Activated effector memory CD4-positive, alpha-beta T cell treated with anti-CD3 and anti-CD28 coated beads, Interleukin-2, amount 50 U/mL, for 16 hours (primary cell): ENCODE results near the gene NEURL1.

Experiments
- DNase-seq: peaks from one replicate; pipeline ENCODE4 v3.0.0-alpha.2; 2020

NEURL1 gene

GRCh38 chr10:103547391-103547946 is 54.0 kb downstream of the NEURL1 start:
- DNase-seq = no peak

- DNase-seq = no peak
Measured at GRCh38 chr10:103548006-103548405, 54.5 kb downstream of the NEURL1 start.

DNA sequence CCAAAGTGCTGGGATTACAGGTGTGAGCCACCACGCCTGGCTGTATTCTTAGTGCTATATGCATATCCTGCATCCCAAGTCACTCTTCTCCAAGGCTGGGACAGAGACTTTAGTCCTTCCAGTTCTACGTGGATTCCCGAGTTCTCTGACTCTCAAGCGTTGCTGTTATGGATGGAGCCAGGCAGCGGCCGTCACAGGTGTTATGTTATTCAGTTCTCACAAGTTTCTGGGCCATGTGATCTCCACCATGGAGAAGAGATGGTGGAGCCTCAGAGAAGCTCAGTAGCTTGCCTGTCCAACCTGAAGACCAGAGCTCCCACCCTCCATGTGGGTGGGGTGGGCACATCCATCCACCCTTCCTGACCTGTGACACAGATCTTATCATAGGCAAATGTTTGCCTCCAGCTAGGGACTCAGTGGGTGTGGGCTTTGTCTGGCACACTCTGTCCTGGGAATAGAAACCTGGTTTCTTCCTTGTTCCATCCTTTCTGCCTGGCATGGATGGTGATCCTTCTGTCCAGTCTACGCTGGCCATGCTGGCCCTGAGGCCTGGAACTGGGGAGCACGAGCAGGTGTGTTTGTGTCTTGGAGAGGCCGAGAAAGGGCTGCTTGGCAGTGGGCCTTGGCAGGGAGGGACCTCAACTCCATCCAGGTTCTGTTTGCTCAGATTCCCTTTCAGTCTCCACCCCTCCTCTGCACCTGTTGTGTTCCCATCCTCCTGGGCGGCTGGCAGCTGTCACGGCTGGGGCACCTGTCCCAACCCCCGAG is 55.3 kb downstream of the NEURL1 start:
- no peak for DNase-seq

GRCh38 chr10:103549349-103549685 is 55.8 kb downstream of the NEURL1 start:
- no peak for DNase-seq

DNA sequence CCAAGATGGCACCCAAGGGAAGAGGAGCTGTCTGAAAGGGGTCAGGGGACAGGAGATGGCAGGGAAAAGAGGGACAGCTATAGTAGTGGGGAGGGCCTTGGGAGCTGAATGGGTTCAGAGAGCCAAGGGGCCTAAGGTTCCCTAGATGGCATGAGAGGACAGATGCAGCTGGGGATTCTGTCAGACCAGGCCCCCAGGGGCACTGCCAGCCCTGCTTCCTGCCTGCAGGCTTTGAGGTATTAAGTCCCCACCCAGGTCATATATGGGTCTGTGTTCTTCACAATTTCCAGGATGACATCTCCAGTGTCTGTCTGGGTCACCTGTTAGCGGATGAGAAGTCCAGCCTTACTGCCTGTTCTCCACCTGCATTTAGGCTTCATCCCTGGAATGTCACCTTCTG is 56.7 kb downstream of the NEURL1 start:
- no peak for DNase-seq

- DNase-seq = peak; percentile 58
Measured at GRCh38 chr10:103551619-103552602, 58.4 kb downstream of the NEURL1 start.

GRCh38 chr10:103552856-103553742 is 59.6 kb downstream of the NEURL1 start:
- DNase-seq = no peak

DNA sequence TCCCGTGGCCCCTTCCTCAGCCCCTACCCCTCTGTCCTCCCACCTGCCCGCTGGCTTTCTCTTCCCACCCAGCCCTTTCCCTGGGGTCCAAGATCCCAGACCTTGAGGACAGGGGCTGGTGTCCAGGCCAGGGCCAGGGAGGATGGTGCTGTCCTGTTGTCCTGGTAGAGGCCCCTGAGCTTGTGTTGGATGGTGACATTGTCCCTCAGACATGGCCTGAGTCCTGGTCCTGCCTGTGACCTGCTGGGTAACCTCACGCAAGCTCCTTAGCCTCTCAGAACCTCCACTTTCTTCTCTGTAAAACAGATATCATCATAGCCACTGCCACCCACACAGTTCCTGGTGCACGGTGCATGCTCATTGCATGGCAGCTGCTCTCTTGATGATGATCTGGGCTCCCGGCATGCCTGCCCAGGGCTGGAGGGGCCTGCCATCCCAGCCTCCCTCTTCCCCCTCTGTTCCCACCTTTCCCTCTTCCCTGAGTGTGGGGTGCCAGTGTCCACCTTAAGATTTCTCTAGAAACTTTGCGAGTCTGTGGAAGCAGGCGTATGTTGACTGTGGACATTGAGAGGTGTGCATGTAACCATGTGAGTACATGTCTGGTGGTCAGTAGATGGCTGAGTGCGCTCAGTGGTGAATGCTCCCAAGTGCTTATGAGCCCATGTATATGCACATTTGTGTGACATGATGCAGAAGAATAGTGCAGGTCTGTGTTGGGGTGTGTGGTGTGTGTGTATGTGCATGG is 60.4 kb downstream of the NEURL1 start:
- DNase-seq = peak; percentile 76

DNA sequence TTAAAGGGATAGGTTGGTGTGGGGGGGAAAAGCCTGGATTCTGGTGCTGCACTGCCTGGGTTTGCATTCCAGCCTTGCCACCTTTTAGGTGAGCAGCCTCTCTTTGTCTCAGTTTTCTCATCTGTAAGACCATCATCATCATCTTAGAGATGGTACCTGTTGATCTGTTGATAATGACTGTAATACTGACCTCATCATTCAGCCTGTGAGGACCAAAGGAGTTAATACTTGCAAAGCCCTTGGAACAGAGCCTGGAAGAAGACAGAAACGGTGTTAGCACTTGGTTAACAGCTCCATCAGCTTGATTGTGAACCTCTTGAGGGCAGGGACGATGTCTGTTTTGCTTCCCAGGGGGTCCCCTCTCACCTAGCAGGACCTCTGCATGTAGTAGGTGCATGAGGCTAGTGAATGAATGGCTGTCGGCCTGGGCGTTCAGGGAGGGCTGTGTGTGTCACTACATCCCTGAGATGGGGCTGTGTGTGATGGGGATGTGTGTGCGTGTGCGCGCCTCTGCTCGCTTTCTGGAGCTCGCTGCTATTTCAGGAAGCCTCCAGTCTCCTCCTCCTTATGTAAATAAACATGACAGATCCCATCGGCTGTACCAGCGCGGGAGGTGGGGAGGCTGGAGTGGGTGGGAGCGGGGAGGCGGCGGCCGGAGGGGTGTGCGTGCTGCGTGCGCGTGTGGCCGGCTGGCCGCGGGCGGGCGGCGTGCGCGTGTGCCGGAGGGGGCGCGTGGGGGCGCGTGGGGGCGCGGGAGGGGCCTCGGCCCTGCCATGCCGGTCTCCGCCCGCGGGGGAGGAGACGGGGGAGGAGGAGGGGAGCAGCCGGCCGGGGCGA is 61.2 kb downstream of the NEURL1 start:
- peak; percentile 66 for DNase-seq

GRCh38 chr10:103555325-103555649 is 61.8 kb downstream of the NEURL1 start:
- DNase-seq = no peak

DNA sequence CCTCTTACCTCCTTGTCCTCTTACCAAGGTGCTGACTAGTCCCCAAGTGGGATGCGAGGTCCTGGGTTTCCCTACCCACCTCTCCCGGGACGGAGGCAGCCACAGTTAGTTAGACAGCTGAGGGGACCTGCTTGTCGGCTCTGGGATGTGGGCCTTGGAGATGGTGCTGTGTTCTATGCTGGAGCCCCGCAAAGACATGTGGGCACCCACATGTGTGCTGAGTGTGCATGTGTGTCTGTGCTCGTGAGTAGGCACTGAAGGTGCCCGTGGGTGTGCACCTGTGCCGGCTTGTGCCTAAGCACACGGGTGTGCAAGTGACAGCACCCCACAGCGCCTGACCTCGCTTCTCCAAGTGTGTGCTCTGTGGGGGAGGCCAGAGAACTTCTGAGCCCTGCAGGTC is 62.2 kb downstream of the NEURL1 start:
- no peak for DNase-seq

GRCh38 chr10:103556383-103557007 is 63.0 kb downstream of the NEURL1 start:
- DNase-seq = no peak

DNA sequence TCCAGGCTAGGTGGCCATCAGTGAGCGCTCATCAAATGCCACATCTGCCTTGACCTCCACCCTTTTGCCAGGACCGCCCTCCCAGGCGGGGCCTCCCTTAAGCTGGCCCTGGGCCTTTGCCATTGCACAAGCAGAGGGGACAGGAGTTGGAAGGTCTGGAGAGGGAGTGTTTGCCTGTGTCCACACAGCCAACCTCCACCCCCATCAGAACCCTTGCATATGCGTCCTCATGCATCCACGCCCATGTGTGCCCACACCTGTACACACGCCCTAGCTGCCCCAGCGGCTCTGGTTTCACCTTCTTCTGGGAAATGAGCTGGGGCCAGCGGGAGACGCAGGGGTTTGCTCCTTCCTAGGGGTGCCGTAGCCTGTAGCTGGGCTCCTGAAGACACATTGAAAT is 64.0 kb downstream of the NEURL1 start:
- no peak for DNase-seq

GRCh38 chr10:103558911-103559310 is 65.4 kb downstream of the NEURL1 start:
- no peak for DNase-seq

- no peak for DNase-seq
Measured at GRCh38 chr10:103559776-103560175, 66.3 kb downstream of the NEURL1 start.

DNA sequence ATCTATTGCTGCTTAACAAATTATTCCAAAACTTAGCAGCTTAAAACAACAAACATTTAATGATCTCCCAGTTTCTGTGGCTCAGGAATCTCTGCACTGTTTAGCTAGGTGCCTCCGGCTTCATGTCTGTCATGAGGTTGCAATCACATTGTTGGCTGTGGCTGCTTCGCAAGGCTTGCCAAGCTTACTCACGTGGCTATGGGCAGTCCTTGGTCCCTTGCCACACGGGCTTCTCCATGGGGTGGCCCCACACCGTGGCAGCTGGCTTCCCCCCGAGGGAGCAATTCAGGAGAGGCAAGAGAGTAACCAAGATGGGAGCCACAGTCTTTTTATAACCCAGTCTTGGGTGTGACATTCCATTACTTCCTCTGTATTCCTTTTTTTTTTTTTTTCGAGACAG is 67.4 kb downstream of the NEURL1 start:
- no peak for DNase-seq

- no peak for DNase-seq
Measured at GRCh38 chr10:103562383-103562782, 68.9 kb downstream of the NEURL1 start.

DNA sequence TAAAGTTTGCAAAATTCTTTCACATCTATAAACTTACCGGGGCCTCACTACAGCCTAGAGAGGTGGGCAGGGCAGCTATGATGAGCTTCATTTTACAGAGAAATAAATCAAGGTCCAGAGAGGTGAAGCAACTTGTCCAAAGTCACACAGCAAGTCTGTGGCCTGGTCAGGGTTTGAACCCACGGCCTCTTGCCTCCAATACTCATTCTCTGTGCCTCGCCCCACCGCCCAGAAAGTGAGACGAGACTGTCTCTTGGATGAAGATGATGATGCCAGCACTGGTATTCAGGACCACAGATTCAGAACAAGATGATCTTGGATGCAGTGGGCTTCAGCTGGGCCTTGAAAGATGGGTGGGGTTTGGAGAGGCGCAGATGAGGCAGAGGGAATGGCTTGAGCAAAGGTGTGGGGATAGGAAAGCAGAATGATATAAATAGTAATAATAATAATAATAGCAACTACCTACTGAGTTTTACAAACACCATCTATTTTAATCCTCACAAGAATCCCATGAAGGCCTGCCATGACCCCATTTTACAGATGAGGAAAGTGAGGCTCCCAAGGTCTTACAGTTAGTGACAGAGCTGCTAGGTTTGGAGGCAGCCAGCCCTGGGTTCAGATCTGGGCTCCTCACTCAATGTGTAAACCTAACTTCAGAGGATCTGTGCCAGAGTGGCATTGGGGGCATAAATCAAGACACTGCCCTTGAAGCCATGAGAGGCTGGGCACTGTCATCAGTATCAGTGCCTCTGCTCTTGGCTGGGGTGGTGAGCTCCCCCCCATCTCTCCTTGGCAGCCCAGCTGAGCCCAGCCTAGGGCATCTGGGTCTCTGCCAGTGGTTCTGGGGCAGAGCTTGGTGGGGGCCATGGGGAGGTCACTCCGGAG is 70.0 kb downstream of the NEURL1 start:
- no peak for DNase-seq

GRCh38 chr10:103564116-103564501 is 70.6 kb downstream of the NEURL1 start:
- no peak for DNase-seq
